Neural cell (in vitro differentiated cells): ENCODE measurements around the gene HERC3. TPM values are rescaled to one million over a fixed set of nuclear protein-coding genes. Genes with fewer than 3 reads are reported as not detected.

Experiments used
- H2AFZ ChIP-seq: fragments of 200-600, 300-800 bp; sonication (generic), shearing (Covaris generic); 2 replicates; pipeline ENCODE4 v1.6.0; 2014; ENCODE audit warnings: low read depth, mild to moderate bottlenecking, antibody characterized with exemption, low read length, moderate library complexity
- H3F3A ChIP-seq: fragments of 200-600 bp; shearing (Covaris generic); 2 replicates; pipeline ENCODE4 v1.6.1; 2016; ENCODE audit warnings: mild to moderate bottlenecking, moderate library complexity, mixed read lengths, antibody characterized with exemption, low read length; ENCODE audit not compliant: insufficient read depth, poor library complexity, severe bottlenecking
- H3K27ac ChIP-seq: fragments of 200-600, 300-800 bp; sonication (generic), shearing (Covaris generic); 2 replicates; pipeline ENCODE4 v1.5.1; 2014; ENCODE audit warnings: mild to moderate bottlenecking, low read length, moderate library complexity
- H3K27me3 ChIP-seq: fragments of 300-800, 200-600 bp; sonication (generic), shearing (Covaris generic); 2 replicates; pipeline ENCODE4 v1.6.0; 2014; ENCODE audit warnings: mild to moderate bottlenecking, low read depth, low read length, moderate library complexity; ENCODE audit not compliant: insufficient read depth
- H3K36me3 ChIP-seq: fragments of 300-800, 200-600 bp; sonication (generic), shearing (Covaris generic); 2 replicates; pipeline ENCODE4 v1.5.1; 2014; ENCODE audit warnings: mild to moderate bottlenecking, antibody characterized with exemption, low read length, moderate library complexity; ENCODE audit not compliant: insufficient read depth
- H3K4me2 ChIP-seq: fragments of 300-800, 200-600 bp; sonication (generic), shearing (Covaris generic); 2 replicates; pipeline ENCODE4 v1.6.0; 2014; ENCODE audit warnings: mild to moderate bottlenecking, low read length
- H3K4me3 ChIP-seq: fragments of 300-800, 200-600 bp; sonication (generic), shearing (Covaris generic); 2 replicates; pipeline ENCODE4 v1.5.1; 2014; ENCODE audit warnings: mild to moderate bottlenecking, low read length, moderate library complexity
- H3K79me2 ChIP-seq: fragments of 200-600 bp; shearing (Covaris generic); replicated peaks from 2 replicates; pipeline ENCODE4 v1.6.0; 2014; ENCODE audit warnings: mild to moderate bottlenecking, low read length, moderate library complexity; ENCODE audit not compliant: insufficient read depth
- H3K9ac ChIP-seq: fragments of 300-800, 200-600 bp; sonication (generic), shearing (Covaris generic); 2 replicates; pipeline ENCODE4 v1.6.1; 2016; ENCODE audit warnings: mild to moderate bottlenecking, low read length, mixed read lengths
- H3K9me2 ChIP-seq: fragments of 200-600 bp; shearing (Covaris generic); 2 replicates; pipeline ENCODE4 v1.6.1; 2016; ENCODE audit warnings: mild to moderate bottlenecking, low read length, mixed read lengths; ENCODE audit not compliant: insufficient read depth
- H3K9me3 ChIP-seq: fragments of 200-600, 300-800 bp; sonication (generic), shearing (Covaris generic); 2 replicates; pipeline ENCODE4 v1.6.1; 2016; ENCODE audit warnings: mild to moderate bottlenecking, mixed run types, low read length, moderate library complexity, mixed read lengths
- H4K20me1 ChIP-seq: fragments of 200-600 bp; shearing (Covaris generic); 2 replicates; pipeline ENCODE4 v1.6.1; 2016; ENCODE audit warnings: mild to moderate bottlenecking, mixed run types; ENCODE audit not compliant: insufficient read depth
- CTCF ChIP-seq: fragments of 450-650 bp; IDR thresholded peaks from 2 replicates; pipeline ENCODE4 v1.5.1; 2014; ENCODE audit warnings: antibody characterized with exemption, mild to moderate bottlenecking, moderate library complexity; ENCODE audit not compliant: poor library complexity, severe bottlenecking
- EP300 ChIP-seq: fragments of 450-650 bp; conservative IDR thresholded peaks from 2 replicates; pipeline ENCODE4 v1.6.1; 2014; ENCODE audit warnings: antibody characterized with exemption, mild to moderate bottlenecking, moderate library complexity; ENCODE audit not compliant: poor library complexity, severe bottlenecking
- EZH2 ChIP-seq: fragments of 200-600, 300-800 bp; shearing (Covaris generic), sonication (generic); IDR thresholded peaks from 2 replicates; pipeline ENCODE4 v1.6.1; 2014; ENCODE audit warnings: antibody characterized with exemption, low read length, borderline replicate concordance, mild to moderate bottlenecking; ENCODE audit not compliant: insufficient read depth, poor library complexity, severe bottlenecking
- MXI1 ChIP-seq: fragments of 450-650 bp; conservative IDR thresholded peaks from 2 replicates; pipeline ENCODE4 v1.6.1; 2014; ENCODE audit warnings: antibody characterized with exemption, mild to moderate bottlenecking; ENCODE audit not compliant: poor library complexity, severe bottlenecking
- POLR2AphosphoS5 ChIP-seq: IDR thresholded peaks from 2 replicates; pipeline ENCODE4 v1.6.1; 2012
- RAD21 ChIP-seq: fragments of 450-650 bp; conservative IDR thresholded peaks from 2 replicates; pipeline ENCODE4 v1.6.1; 2014; ENCODE audit warnings: antibody characterized with exemption, mild to moderate bottlenecking, moderate library complexity
- REST ChIP-seq: IDR thresholded peaks from 2 replicates; pipeline ENCODE4 v1.6.1; 2012; ENCODE audit warnings: borderline replicate concordance
- SMC3 ChIP-seq: fragments of 450-650 bp; conservative IDR thresholded peaks from 2 replicates; pipeline ENCODE4 v1.6.1; 2014; ENCODE audit warnings: antibody characterized with exemption, mild to moderate bottlenecking, moderate library complexity; ENCODE audit not compliant: poor library complexity
- TAF1 ChIP-seq: IDR thresholded peaks from 2 replicates; pipeline ENCODE4 v1.6.1; 2012; ENCODE audit warnings: low read depth
- polyA plus RNA-seq: library from polyadenylated mRNA; depleted of rRNA; stranded (reverse); fragments of >200 nt; gene quantifications from 2 replicates; pipeline ENCODE4 v1.2.3, GENCODE V29; 2014

The HERC3 gene
- polyA plus RNA-seq, 1 donor from 2014 or later: 49.2 TPM

DNA sequence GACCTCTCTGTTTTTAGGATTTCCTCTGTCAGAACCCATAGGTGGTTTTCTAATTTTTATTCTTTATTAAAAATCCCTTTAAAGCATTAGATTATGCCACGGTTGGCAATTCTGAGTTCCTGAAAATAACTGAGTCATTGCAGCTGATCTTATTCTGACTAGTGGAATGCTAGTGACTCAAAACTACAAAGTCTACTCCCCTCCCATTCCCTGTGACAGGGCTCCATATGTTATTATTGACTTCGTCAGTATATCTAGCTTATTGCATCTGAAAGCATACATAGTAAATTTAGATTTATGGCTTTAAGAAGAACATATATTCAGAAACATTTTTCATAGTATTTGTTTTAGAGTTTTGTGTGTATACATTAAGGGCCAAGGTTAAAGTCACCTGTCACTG, 38.5 kb downstream of the HERC3 start:
- Histone ChIP-seq H3K4me3 (no peak overlapping the region), H3K79me2 (peaks cover 5% of the 10 kb centered on the region), H3K27me3 (no peaks in the 10 kb centered on the region), H4K20me1 (no peaks in the 10 kb centered on the region), H3K9me2 (no peaks in the 10 kb centered on the region), H3K9me3 (no peaks in the 10 kb centered on the region), H3K4me2 (no peak overlapping the region), H3K27ac (no peak overlapping the region), H3F3A (no peaks in the 10 kb centered on the region), H3K9ac (no peak overlapping the region), H2AFZ (no peak overlapping the region), H3K36me3 (no peaks in the 10 kb centered on the region)
- no peak for TF ChIP-seq EZH2
- no peak for TF ChIP-seq SMC3
- TF ChIP-seq TAF1: no peak
- no peak for TF ChIP-seq MXI1
- TF ChIP-seq REST: no peak
- TF ChIP-seq POLR2AphosphoS5: no peak
- no peak for TF ChIP-seq EP300

DNA sequence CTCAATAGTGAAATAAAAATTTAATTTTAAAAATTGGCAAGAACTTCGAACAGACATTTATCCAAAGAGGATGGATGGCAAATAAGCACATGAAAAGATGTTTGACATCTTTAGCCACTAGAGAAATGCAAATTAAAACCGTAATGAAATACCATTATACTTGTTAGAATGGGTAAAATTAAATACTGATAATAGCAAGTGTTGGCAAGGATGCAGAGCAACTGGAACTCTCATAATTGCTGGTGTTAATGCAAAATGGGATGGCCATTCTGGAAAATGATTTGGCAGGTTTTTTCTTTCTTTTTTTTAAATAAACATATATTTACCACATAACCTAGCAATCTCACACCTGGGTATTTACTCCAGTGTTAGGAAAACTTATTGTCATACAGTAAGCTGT, 51.7 kb downstream of the HERC3 start:
- H3K9ac ChIP-seq: no peak overlapping the region
- H3K79me2 ChIP-seq: no peaks in the 10 kb centered on the region
- H3K27me3 ChIP-seq: no peaks in the 10 kb centered on the region
- no peaks in the 10 kb centered on the region for H3F3A ChIP-seq
- H3K4me3 ChIP-seq: no peak overlapping the region
- H2AFZ ChIP-seq: no peak overlapping the region
- no peak for TF ChIP-seq POLR2AphosphoS5
- no peaks in the 10 kb centered on the region for H3K36me3 ChIP-seq
- no peak overlapping the region for H3K4me2 ChIP-seq
- H4K20me1 ChIP-seq: no peaks in the 10 kb centered on the region
- no peaks in the 10 kb centered on the region for H3K9me2 ChIP-seq
- H3K9me3 ChIP-seq: no peaks in the 10 kb centered on the region
- H3K27ac ChIP-seq: no peak overlapping the region

- no peaks in the 10 kb centered on the region for H3K79me2 ChIP-seq
- H3F3A ChIP-seq: no peaks in the 10 kb centered on the region
- no peaks in the 10 kb centered on the region for H3K9me3 ChIP-seq
- H3K27me3 ChIP-seq: no peaks in the 10 kb centered on the region
- H3K9me2 ChIP-seq: no peaks in the 10 kb centered on the region
- H3K27ac ChIP-seq: no peak overlapping the region
- no peaks in the 10 kb centered on the region for H4K20me1 ChIP-seq
- no peak overlapping the region for H3K4me3 ChIP-seq
- no peak overlapping the region for H2AFZ ChIP-seq
- no peaks in the 10 kb centered on the region for H3K36me3 ChIP-seq
- no peak for TF ChIP-seq POLR2AphosphoS5
- no peak for TF ChIP-seq RAD21
- TF ChIP-seq TAF1: no peak
- no peak for TF ChIP-seq EZH2
- TF ChIP-seq REST: no peak
- no peak for TF ChIP-seq CTCF
- TF ChIP-seq SMC3: no peak
- TF ChIP-seq EP300: no peak
- no peak for TF ChIP-seq MXI1
- no peak overlapping the region for H3K9ac ChIP-seq
- no peak overlapping the region for H3K4me2 ChIP-seq
These were observed 53.7 kb downstream of the HERC3 start for GRCh38 chr4:88645994-88646393.
